Stimulated activated CD4-positive, alpha-beta T cell treated with anti-CD3 and anti-CD28 coated beads, Interleukin-1b, Interleukin-23, amount 100 ng/mL, for 48 hours (primary cell): ENCODE measurements around the gene SAV1.
A peak's percentile ranks its signal among the peaks of the same experiment; 100 is the strongest.
"Not testable (repeated sequence)": the region's sequence is repeated elsewhere in the genome, so short reads cannot be mapped to it uniquely, and the experiment has no call there.

Experiments
- DNase-seq: peaks from one replicate; pipeline ENCODE4 v3.0.0-alpha.2; 2020

Gene SAV1

GRCh38 chr14:50667996-50668825 lies at the start of gene SAV1:
Gene SAV1, minus strand, starts transcription at chr14:50668306. Its CDS starts 339 bp downstream, at chr14:50667967.
- peak; percentile 57 for DNase-seq

GRCh38 chr14:50717811-50718210 lies 49.7 kb upstream of the SAV1 start:
- DNase-seq, result no peak

GRCh38 chr14:50714450-50715073 lies 46.5 kb upstream of the SAV1 start:
- no peak for DNase-seq

- DNase-seq, result no peak
These were observed 42.9 kb upstream of the SAV1 start for GRCh38 chr14:50711043-50711442.

GRCh38 chr14:50705026-50705593 lies 37.0 kb upstream of the SAV1 start:
- no peak for DNase-seq

GRCh38 chr14:50704454-50705010 lies 36.4 kb upstream of the SAV1 start:
- no peak for DNase-seq

- no peak for DNase-seq
These were observed 29.7 kb upstream of the SAV1 start for GRCh38 chr14:50697659-50698290.

GRCh38 chr14:50694260-50694659 lies 26.2 kb upstream of the SAV1 start:
- DNase-seq, result not testable (repeated sequence)

GRCh38 chr14:50688875-50689274 lies 20.8 kb upstream of the SAV1 start:
- no peak for DNase-seq

GRCh38 chr14:50679674-50680073 lies 11.6 kb upstream of the SAV1 start:
- DNase-seq, result no peak

GRCh38 chr14:50678163-50678562 lies 10.1 kb upstream of the SAV1 start:
- DNase-seq, result no peak

- no peak for DNase-seq
These were observed 9.5 kb upstream of the SAV1 start for GRCh38 chr14:50677527-50678063.

- DNase-seq, result no peak
These were observed 8.9 kb upstream of the SAV1 start for GRCh38 chr14:50676814-50677516.

GRCh38 chr14:50675597-50675996 lies 7.5 kb upstream of the SAV1 start:
- DNase-seq, result no peak

GRCh38 chr14:50670866-50671256 lies 2.8 kb upstream of the SAV1 start:
- DNase-seq, result no peak

- DNase-seq, result no peak
These were observed 2.2 kb upstream of the SAV1 start for GRCh38 chr14:50670196-50670865.

- DNase-seq, result no peak
These were observed 1.4 kb upstream of the SAV1 start for GRCh38 chr14:50669441-50669986.

GRCh38 chr14:50668826-50669143 lies 679 bp upstream of the SAV1 start:
- DNase-seq, result no peak

- peak; percentile 13 for DNase-seq
These were observed 466 bp downstream of the SAV1 start for GRCh38 chr14:50667684-50667995.

GRCh38 chr14:50666772-50667683 lies 1.1 kb downstream of the SAV1 start:
- DNase-seq, result peak; percentile 4

- not testable (repeated sequence) for DNase-seq
These were observed 2.8 kb downstream of the SAV1 start for GRCh38 chr14:50665300-50665699.
